A549 (cell line): ENCODE measurements around the gene CHPF2. TPM values are rescaled to one million over a fixed set of nuclear protein-coding genes. Genes with fewer than 3 reads are reported as not detected.
A peak's percentile ranks its signal among the peaks of the same experiment; 100 is the strongest.

Source experiments
- ATAC-seq, 2 experiments: fragments of 200-7000 bp in 1 of 2; fragments of >200 bp in 1 of 2; cut with Nextera tagmentation in 1 of 2; cut with Tn5 transposase in 1 of 2; 3 replicates each; pipeline versions ENCODE4 v1.8.0 to v1.9.1; 2018 to 2020; ENCODE audit warnings: mild to moderate bottlenecking in 1 of 2, moderate library complexity in 1 of 2
- CTCF ChIA-PET: fragments of 300-600 bp; sonication (Branson Sonifier 250); formaldehyde crosslinking; extraction: SDS; loops from one replicate; lab custom pipeline; 2021; ENCODE audit warnings: antibody characterized with exemption, inconsistent platforms; lab: Yijun Ruan, JAX
- POLR2A ChIA-PET: fragments of 350-600 bp; formaldehyde crosslinking; extraction: SDS; loops from one replicate; lab custom pipeline; 2021; ENCODE audit warnings: antibody characterized with exemption, inconsistent platforms; lab: Yijun Ruan, JAX
- DNase-seq, 2 experiments: peaks; one replicate each; pipeline versions ENCODE4 v3.0.0 to v3.0.0-alpha.2; 2011 to 2016; ENCODE audit warnings: low read depth in 1 of 2, low spot score in 1 of 2
- FAIRE-seq: peaks from 2 replicates; lab custom pipeline; 2011; peaks lifted over from hg19 to GRCh38; lab: Jason Lieb, UNC
- H3K27ac ChIP-seq, 2 experiments: fragments of >200 bp; sonication (Bioruptor Twin); formaldehyde crosslinking; 3 replicates each; pipeline ENCODE4 v1.5.1; 2016 to 2017
- H3K4me1 ChIP-seq: fragments of >200 bp; sonication (Bioruptor Twin); formaldehyde crosslinking; 3 replicates; pipeline ENCODE4 v1.6.1; 2016
- H3K4me2 ChIP-seq: fragments of >200 bp; sonication (Bioruptor Twin); formaldehyde crosslinking; 3 replicates; pipeline ENCODE4 v1.6.1; 2016
- H3K4me3 ChIP-seq: fragments of >200 bp; sonication (Bioruptor Twin); formaldehyde crosslinking; 3 replicates; pipeline ENCODE4 v1.5.1; 2016
- H3K9me3 ChIP-seq: fragments of >200 bp; sonication (Bioruptor Twin); formaldehyde crosslinking; 3 replicates; pipeline ENCODE4 v1.6.1; 2016
- CEBPB ChIP-seq, 2 experiments: fragments of >200 bp in 1 of 2; sonication (Bioruptor Twin) in 1 of 2; formaldehyde crosslinking in 1 of 2; IDR thresholded peaks; 2 replicates each; pipeline ENCODE4 v1.6.1; 2012 to 2016
- CHD4 ChIP-seq: fragments of 200-600 bp; sonication (generic); IDR thresholded peaks from 2 replicates; pipeline ENCODE4 v1.6.1; 2016; ENCODE audit warnings: antibody characterized with exemption, mild to moderate bottlenecking, borderline replicate concordance
- HES2 ChIP-seq: fragments of >200 bp; sonication (Bioruptor Twin); formaldehyde crosslinking; IDR thresholded peaks from 2 replicates; pipeline ENCODE4 v1.6.1; 2016
- HOXB13 ChIP-seq: fragments of 250-450 bp; sonication (Bioruptor Pico); IDR thresholded peaks from 2 replicates; pipeline ENCODE4 v1.5.0; 2020; ENCODE audit warnings: low read depth, mild to moderate bottlenecking, moderate library complexity
- MAFK ChIP-seq: fragments of 450-650 bp; IDR thresholded peaks from 2 replicates; pipeline ENCODE4 v1.6.1; 2014; ENCODE audit not compliant: partially characterized antibody
- MYC ChIP-seq: IDR thresholded peaks from 2 replicates; pipeline ENCODE4 v1.6.1; 2012; ENCODE audit warnings: mild to moderate bottlenecking, inconsistent platforms, low read length, improper control_type of control experiment, borderline replicate concordance
- REST ChIP-seq: fragments of 200-600 bp; sonication (generic); IDR thresholded peaks from 2 replicates; pipeline ENCODE4 v1.6.1; 2016; ENCODE audit warnings: antibody characterized with exemption, mild to moderate bottlenecking, moderate library complexity
- RNF2 ChIP-seq: fragments of 200-600 bp; sonication (generic); IDR thresholded peaks from 2 replicates; pipeline ENCODE4 v1.6.1; 2016; ENCODE audit warnings: low read depth, mild to moderate bottlenecking, antibody characterized with exemption, moderate library complexity, borderline replicate concordance
- SREBF2 ChIP-seq: fragments of 450-650 bp; IDR thresholded peaks from 2 replicates; pipeline ENCODE4 v1.6.1; 2014; ENCODE audit warnings: mild to moderate bottlenecking, moderate library complexity
- USF2 ChIP-seq: fragments of 450-650 bp; IDR thresholded peaks from 2 replicates; pipeline ENCODE4 v1.6.1; 2014; ENCODE audit warnings: antibody characterized with exemption
- ZNF302 ChIP-seq: fragments of 250-450 bp; sonication (Bioruptor Pico); IDR thresholded peaks from 2 replicates; pipeline ENCODE4 v1.9.0; 2021; ENCODE audit warnings: inconsistent platforms, mild to moderate bottlenecking, moderate library complexity
- WGBS: methylation state at CpG from one replicate; pipeline ENCODE4 v1.1.6; 2017; ENCODE audit errors: missing lambda C conversion rate; 5-methylcytosine and 5-hydroxymethylcytosine counted together
- polyA plus RNA-seq, 4 experiments: library from polyadenylated mRNA; depleted of rRNA in 3 of 4; stranded (reverse); fragments of >200 nt; fragmentation: RNase III in 1 of 4; extraction: RNeasy Plus Mini Kit Qiagen cat#74134 plus additional on column Dnase treatment in 1 of 4; gene quantifications; 2 replicates in 3 of 4; 3 replicates in 1 of 4; pipeline ENCODE4 v1.2.3, GENCODE V29; 2011 to 2017

The CHPF2 gene
- polyA plus RNA-seq, 2 of the 4 experiments (the other 2 are of a cell fraction): 14.9 to 29.6 TPM

DNA sequence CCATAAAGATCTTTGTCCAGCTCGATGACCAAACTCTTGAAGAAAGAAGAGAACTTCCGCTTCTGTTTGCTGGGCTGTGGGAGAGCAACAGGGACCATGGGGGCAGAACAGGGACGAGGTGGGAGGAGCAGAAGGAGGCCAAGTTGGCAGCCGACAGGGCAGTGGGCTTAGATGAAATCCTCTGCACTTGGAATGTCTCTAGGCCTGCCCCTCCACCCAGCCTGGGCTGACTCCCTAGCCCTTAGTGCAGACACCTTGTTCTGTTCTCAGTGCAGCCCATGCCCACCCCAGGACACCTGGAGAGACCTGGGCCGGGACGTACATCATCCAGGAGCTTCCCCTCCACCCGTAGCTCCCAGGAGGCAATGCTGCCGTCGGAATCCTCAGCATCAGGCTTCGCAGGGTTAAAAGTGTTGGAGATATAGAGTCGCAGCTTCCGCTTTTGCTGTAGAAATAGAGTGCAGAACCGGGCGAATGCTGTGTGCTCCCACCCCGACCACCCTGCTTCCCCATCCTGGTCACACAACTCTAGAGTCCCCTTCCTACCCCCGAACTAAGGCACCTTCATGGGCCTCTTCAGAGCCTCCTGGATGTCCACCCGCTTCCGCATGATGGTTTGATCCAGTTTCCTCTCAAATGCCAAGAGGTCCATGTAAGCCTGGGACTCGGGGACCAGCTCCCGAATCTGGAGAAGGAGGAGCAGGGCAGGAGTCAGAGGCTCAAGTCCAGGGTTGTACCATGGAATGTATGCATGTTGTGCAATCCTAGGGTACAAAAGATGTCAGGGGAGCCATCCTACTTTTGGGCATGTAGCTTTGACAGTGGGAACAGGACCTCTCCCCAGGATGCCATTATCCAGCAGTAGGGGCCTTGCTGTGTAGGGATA lies 10.1 kb downstream of the CHPF2 start:
- no peak for TF ChIP-seq MYC
- TF ChIP-seq CEBPB (IDR thresholded peaks at IDR 0.05): peak in 1 of 2 experiments; percentile 50; a peak in 3 of 4 replicates
- ATAC-seq (no peak), FAIRE-seq (no peak), DNase-seq (no peak)
- no peak overlapping the region for H3K4me2 ChIP-seq
- peaks cover 42% of the 10 kb centered on the region for H3K4me1 ChIP-seq
- ChIA-PET POLR2A (interaction anchor here (1.3 to 2.0 kb wide), 2 partner anchors 10 kb away, joined by 5 to 9 read pairs; partner anchors contain the start of gene CHPF2), CTCF (interaction anchor here (1.0 to 5.3 kb wide), 10 partner anchors 7 to 119 kb away, joined by 3 to 69 read pairs (median 16); partner anchors contain the start of genes ABCF2, CHPF2 and GBX1)
- H3K9me3 ChIP-seq: no peaks in the 10 kb centered on the region
- no peak overlapping the region for H3K27ac ChIP-seq
- no peak overlapping the region for H3K4me3 ChIP-seq
- WGBS: 83% methylated on average over 20 of the region's 20 CpGs

- ATAC-seq (no peak), DNase-seq (no peak), FAIRE-seq (no peak)
- H3K27ac ChIP-seq: no peak overlapping the region
- WGBS: 60% methylated on average over 2 of the region's 2 CpGs
- peaks cover 48% of the 10 kb centered on the region for H3K4me1 ChIP-seq
- POLR2A ChIA-PET: interaction anchor here (1.3 to 2.0 kb wide), 2 partner anchors 9 to 10 kb away, joined by 5 to 9 read pairs; partner anchors contain the start of gene CHPF2
- no peak overlapping the region for H3K4me3 ChIP-seq
- no peak for TF ChIP-seq SREBF2
- TF ChIP-seq REST: no peak
- no peak for TF ChIP-seq CHD4
- TF ChIP-seq, all 56 proteins: peak for 0
- Histone ChIP-seq H3K4me2 (no peak overlapping the region), H3K9me3 (no peaks in the 10 kb centered on the region)
- CTCF ChIA-PET: interaction anchor here (1.0 to 5.3 kb wide), 12 partner anchors 8 to 119 kb away, joined by 3 to 69 read pairs (median 12); partner anchors contain the start of genes ABCF2, CHPF2 and GBX1
Observed at GRCh38 chr7:151243045-151243349, 10.7 kb downstream of the CHPF2 start.

GRCh38 chr7:151243408-151244195 lies 11.3 kb downstream of the CHPF2 start:
- ATAC-seq (no peak), FAIRE-seq (no peak), DNase-seq (no peak)
- Histone ChIP-seq H3K27ac (no peak overlapping the region), H3K4me2 (no peak overlapping the region), H3K4me1 (peaks cover 48% of the 10 kb centered on the region), H3K9me3 (no peaks in the 10 kb centered on the region), H3K4me3 (no peak overlapping the region)
- ChIA-PET CTCF (interaction anchor here (0.6 to 5.3 kb wide), 39 partner anchors 9 to 280 kb away, joined by 3 to 69 read pairs (median 5); partner anchors contain the start of genes ABCF2, CHPF2 and GBX1), POLR2A (interaction anchor here (1.0 to 2.0 kb wide), 3 partner anchors 11 to 17 kb away, joined by 3 to 9 read pairs (median 5); partner anchors contain the start of genes ABCF2 and CHPF2)
- WGBS: 80% methylated on average over 16 of the region's 17 CpGs
- no peak for TF ChIP-seq ZNF302 (CRISPR knock-in tag)
- no peak for TF ChIP-seq MAFK
- TF ChIP-seq USF2: no peak
- no peak for TF ChIP-seq RNF2
- TF ChIP-seq HES2: no peak
- TF ChIP-seq HOXB13 (CRISPR knock-in tag): no peak
